Upper lobe of left lung (tissue), 6 donors: ENCODE measurements around the gene SIX5. TPM values are rescaled to one million over a fixed set of nuclear protein-coding genes. Genes with fewer than 3 reads are reported as not detected.

Experiments used
- ATAC-seq, 2 donors: fragments of 200-7000 bp; cut with Tn5 transposase; one replicate each; pipeline ENCODE4 v1.9.1; 2022; ENCODE audit warnings: mild to moderate bottlenecking in 2 of 2, moderate library complexity in 2 of 2; ENCODE audit not compliant: low FRiP score in 2 of 2
- DNase-seq, 2 donors: peaks; one replicate each; pipeline ENCODE4 v3.0.0-alpha.2; 2019 to 2020
- H3K27ac ChIP-seq, 4 donors: fragments of 200-600 bp; sonication (generic); one replicate each; pipeline ENCODE4 v1.5.1; 2016 to 2019
- H3K27me3 ChIP-seq, 4 donors: fragments of 200-600 bp; sonication (generic); one replicate each; pipeline ENCODE4 v1.5.1; 2017 to 2019
- H3K36me3 ChIP-seq, 4 donors: fragments of 200-600 bp; sonication (generic); one replicate each; pipeline ENCODE4 v1.5.1; 2016 to 2019
- H3K4me1 ChIP-seq, 4 donors: fragments of 200-600 bp; sonication (generic); one replicate each; pipeline ENCODE4 v1.5.1; 2018 to 2019
- H3K4me3 ChIP-seq, 4 donors: fragments of 200-600 bp; sonication (generic); one replicate each; pipeline ENCODE4 v1.5.1; 2017 to 2019; ENCODE audit warnings: mild to moderate bottlenecking in 2 of 4, moderate library complexity in 1 of 4
- H3K9me3 ChIP-seq, 4 donors: fragments of 200-600 bp; sonication (generic); one replicate each; pipeline ENCODE4 v1.5.1; 2018 to 2019
- EP300 ChIP-seq, 4 donors: sonication (generic); formaldehyde crosslinking; IDR thresholded peaks; one replicate each; pipeline ENCODE4 v1.5.1; 2017; ENCODE audit warnings: antibody characterized with exemption in 4 of 4, control low read depth in 2 of 4
- POLR2A ChIP-seq, 4 donors: fragments of 450-650 bp; IDR thresholded peaks; one replicate each; pipeline ENCODE4 v1.5.1; 2016 to 2017; ENCODE audit warnings: antibody characterized with exemption in 4 of 4, mild to moderate bottlenecking in 2 of 4
- POLR2AphosphoS5 ChIP-seq, 2 donors: sonication (generic); formaldehyde crosslinking; IDR thresholded peaks; one replicate each; pipeline ENCODE4 v1.5.1; 2017; ENCODE audit warnings: antibody characterized with exemption in 2 of 2
- WGBS, 2 donors: methylation state at CpG; one replicate each; pipeline ENCODE4 v1.1.5; 2017 to 2018; 5-methylcytosine and 5-hydroxymethylcytosine counted together
- total RNA-seq, 6 donors: library from RNA; depleted of rRNA in 4 of 6; stranded (reverse); fragments of >200 nt in 4 of 6; gene quantifications; one replicate each; pipeline versions ENCODE4 v1.1.0 to v1.2.1, GENCODE V29; 2016 to 2021
- TF ChIP-seq, protein P1 (sequence below), 6 experiments: fragments of 450-650 bp in 4 of 6; fragments of 200-600 bp in 2 of 6; sonication (generic) in 2 of 6; IDR thresholded peaks; one replicate each; pipeline ENCODE4 v1.5.1; 2016 to 2019; ENCODE audit warnings: antibody characterized with exemption in 6 of 6
- donor health status: DM: no; HTN: no; CAD: no; lungs with moderate emphysema.
- donor health status: DM: no; HTN: yes; CAD: no; lungs with severe emphysema.

Gene SIX5
- total RNA-seq, 6 donors from 2014 or later: 6.2 to 36.7 (median 17.8) TPM

DNA sequence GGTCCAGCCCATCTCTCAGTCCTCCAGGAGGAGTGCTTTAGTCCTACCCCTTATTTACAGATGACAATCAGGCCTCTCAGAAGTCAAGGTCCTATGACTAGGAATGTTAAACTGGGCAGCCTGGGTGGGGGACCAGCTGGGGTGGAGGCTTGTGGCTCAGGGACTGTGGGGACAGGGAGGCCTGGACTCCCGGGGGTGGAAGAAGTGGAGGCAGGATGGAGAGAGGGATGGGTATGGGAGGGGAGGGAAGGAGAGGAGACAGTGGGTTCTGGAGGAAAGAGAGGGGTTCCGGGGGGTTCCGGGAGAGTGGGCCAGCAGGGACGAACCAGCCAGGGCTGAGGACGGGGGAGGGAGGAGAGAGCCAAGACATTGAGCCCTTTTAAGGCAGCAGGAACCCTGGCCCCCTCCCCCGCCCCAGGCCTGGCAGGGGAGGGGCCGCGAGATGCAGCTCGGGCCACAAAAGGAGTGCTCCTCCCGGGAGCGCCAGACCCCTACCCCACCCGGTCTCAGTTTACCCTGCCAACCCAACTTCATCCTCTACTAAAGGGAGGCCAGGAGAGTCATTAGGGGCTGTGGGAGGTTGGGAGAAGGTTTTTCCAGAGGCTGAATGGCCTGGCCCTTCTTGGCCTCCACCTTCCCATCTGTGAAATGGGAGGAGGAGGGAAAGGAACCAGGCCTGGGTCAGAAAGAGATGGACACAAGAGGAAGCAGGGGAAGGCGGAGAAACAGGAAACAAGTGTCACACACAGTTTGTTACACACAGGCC, 11.6 kb upstream of the SIX5 start:
- Histone ChIP-seq H3K36me3 (peaks cover 0 to 37% (median 21%) of the 10 kb centered on the region in 4 donors), H3K27me3 (no peaks in the 10 kb centered on the region), H3K27ac (peak overlapping the region in 3 of 4 donors; percentile 37 to 84 (median 82)), H3K4me1 (peaks cover 35 to 58% (median 43%) of the 10 kb centered on the region in 4 donors), H3K4me3 (peak overlapping the region in 3 of 4 donors; percentile 47 to 58 (median 55)), H3K9me3 (no peaks in the 10 kb centered on the region)
- 38 to 45% methylated on average over 12 to 13 of the region's 13 CpGs for WGBS, 2 donors
- no peak for ATAC-seq
- no peak for DNase-seq
- TF ChIP-seq POLR2AphosphoS5 (IDR thresholded peaks at IDR 0.05): no peak
- TF ChIP-seq POLR2A (IDR thresholded peaks at IDR 0.05): no peak
- TF ChIP-seq EP300 (IDR thresholded peaks at IDR 0.05): no peak
- TF ChIP-seq, protein P1, sequence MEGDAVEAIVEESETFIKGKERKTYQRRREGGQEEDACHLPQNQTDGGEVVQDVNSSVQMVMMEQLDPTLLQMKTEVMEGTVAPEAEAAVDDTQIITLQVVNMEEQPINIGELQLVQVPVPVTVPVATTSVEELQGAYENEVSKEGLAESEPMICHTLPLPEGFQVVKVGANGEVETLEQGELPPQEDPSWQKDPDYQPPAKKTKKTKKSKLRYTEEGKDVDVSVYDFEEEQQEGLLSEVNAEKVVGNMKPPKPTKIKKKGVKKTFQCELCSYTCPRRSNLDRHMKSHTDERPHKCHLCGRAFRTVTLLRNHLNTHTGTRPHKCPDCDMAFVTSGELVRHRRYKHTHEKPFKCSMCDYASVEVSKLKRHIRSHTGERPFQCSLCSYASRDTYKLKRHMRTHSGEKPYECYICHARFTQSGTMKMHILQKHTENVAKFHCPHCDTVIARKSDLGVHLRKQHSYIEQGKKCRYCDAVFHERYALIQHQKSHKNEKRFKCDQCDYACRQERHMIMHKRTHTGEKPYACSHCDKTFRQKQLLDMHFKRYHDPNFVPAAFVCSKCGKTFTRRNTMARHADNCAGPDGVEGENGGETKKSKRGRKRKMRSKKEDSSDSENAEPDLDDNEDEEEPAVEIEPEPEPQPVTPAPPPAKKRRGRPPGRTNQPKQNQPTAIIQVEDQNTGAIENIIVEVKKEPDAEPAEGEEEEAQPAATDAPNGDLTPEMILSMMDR (IDR thresholded peaks at IDR 0.05): no peak

DNA sequence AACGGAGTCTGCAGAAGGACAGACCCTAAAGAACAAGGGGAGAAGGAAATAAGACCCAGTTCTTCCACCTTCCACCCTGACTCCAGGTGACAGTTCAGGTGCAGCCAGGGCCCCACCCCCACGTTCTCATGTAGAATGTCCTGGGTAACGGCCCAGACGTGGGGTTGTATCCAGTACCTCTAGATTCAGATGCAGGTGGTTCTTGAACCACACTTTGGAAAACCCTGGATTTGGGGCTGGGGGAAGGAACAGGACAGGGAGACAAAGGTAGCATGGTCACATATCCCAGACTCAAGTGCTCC, 11.0 kb upstream of the SIX5 start:
- peak overlapping the region in 3 of 4 donors; percentile 37 to 84 (median 82) for H3K27ac ChIP-seq
- 37 to 83% methylated on average over 2 to 4 of the region's 4 CpGs for WGBS, 2 donors
- H3K36me3 ChIP-seq: peaks cover 0 to 32% (median 18%) of the 10 kb centered on the region in 4 donors
- no peaks in the 10 kb centered on the region for H3K9me3 ChIP-seq
- ATAC-seq (no peak), DNase-seq (no peak)
- TF ChIP-seq POLR2A (IDR thresholded peaks at IDR 0.05): no peak
- TF ChIP-seq POLR2AphosphoS5 (IDR thresholded peaks at IDR 0.05): no peak
- TF ChIP-seq EP300 (IDR thresholded peaks at IDR 0.05): no peak
- TF ChIP-seq, protein P1 (IDR thresholded peaks at IDR 0.05): no peak
- H3K4me3 ChIP-seq: peak overlapping the region in 2 of 4 donors; percentile 55 to 58
- no peaks in the 10 kb centered on the region for H3K27me3 ChIP-seq
- H3K4me1 ChIP-seq: peaks cover 35 to 58% (median 43%) of the 10 kb centered on the region in 4 donors

DNA sequence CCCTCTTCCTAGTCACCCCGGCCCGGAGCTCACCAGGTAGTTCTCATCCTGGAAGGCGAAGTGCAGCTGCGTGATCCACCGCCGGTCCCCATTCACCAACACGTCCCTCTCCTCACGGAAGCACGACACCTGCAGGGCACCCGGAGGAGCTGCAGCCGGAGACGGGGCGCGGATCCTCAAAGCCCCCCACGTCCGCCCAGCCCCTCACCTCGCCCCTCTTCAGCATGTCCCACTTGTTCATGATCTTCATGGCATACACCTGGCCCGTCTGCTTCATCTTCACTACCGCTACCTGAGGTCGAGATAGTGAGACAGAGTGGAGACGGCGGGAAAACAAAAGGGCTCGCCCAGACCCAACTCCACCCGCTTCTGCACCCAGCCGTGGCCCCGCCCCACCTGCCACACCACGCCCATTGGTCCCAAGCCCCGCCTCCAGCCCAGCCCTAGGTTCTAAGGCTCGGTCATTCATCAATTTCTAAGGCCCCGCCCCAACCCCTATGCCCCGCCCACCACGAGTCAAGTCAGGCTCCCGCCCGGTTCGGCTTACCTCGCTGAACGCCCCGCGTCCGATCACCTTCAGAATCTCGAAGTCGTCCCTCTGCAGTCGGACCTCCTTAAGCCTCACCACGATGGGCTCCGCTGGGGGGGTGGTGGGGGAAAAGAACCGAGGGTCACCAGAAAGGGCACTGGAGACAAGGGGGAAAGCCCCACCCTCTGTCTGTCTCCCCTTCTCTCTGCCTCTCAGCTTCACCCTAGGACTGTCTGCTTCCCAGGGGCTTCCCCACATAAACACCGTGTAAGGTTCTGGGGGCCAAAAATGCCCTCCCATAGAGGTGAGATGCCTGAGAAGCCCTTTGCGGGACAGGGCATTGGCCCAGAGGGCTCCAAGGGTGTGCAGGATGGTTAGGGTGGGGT, 10.4 kb upstream of the SIX5 start:
- 9 to 16% methylated on average over 32 to 47 of the region's 48 CpGs for WGBS, 2 donors
- peak overlapping the region in 3 of 4 donors; percentile 23 to 55 (median 40) for H3K4me3 ChIP-seq
- H3K9me3 ChIP-seq: no peaks in the 10 kb centered on the region
- TF ChIP-seq EP300 (IDR thresholded peaks at IDR 0.05): no peak
- peak in 1 of 4 donors; percentile 14 for TF ChIP-seq POLR2A (IDR thresholded peaks at IDR 0.05)
- TF ChIP-seq, protein P1 (IDR thresholded peaks at IDR 0.05): peak; percentile 58 to 88 (median 77)
- H3K27ac ChIP-seq: peak overlapping the region in 3 of 4 donors; percentile 37 to 84 (median 82)
- ATAC-seq (peak; percentile 78 to 91), DNase-seq (peak; percentile 88 to 97)
- H3K36me3 ChIP-seq: peaks cover 0 to 32% (median 18%) of the 10 kb centered on the region in 4 donors
- H3K4me1 ChIP-seq: peaks cover 35 to 58% (median 43%) of the 10 kb centered on the region in 4 donors
- H3K27me3 ChIP-seq: no peaks in the 10 kb centered on the region

DNA sequence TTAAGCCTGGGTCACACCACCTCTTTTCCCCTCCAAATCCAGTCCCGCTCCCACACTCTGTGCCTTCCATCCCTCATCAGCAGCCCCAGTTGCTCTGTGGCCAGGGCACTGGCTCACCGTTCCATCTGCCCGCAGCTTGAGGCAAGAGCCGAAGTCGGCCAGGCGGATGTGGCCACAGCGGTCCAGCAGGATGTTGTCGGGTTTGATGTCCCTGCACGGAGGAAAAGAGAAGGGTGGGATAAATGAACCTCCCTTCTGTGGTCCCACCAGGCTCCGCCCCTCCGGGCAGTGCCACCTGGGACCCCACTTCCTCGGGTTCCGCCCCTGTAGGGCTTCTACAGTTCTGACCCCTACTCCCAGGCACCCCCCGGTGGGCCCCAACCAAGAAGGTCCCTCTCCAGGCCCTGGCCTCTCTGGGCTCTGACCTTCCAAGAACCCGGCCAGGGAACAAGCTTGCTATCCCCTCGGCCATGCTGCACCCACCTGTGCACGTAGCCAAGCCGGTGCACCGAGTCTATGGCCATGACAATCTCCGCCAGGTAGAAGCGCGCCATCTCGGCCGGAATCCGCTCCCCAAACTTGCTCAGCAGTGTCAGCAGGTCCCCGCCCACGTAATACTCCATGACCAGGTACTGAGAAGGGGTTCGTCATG, 9.1 kb upstream of the SIX5 start:
- Histone ChIP-seq H3K9me3 (no peaks in the 10 kb centered on the region), H3K27ac (no peak overlapping the region), H3K4me3 (no peak overlapping the region), H3K4me1 (peaks cover 35 to 47% (median 37%) of the 10 kb centered on the region in 4 donors), H3K36me3 (peaks cover 0 to 38% (median 18%) of the 10 kb centered on the region in 4 donors), H3K27me3 (no peaks in the 10 kb centered on the region)
- DNase-seq: peak in 1 of 2 donors; percentile 80
- 94 to 99% methylated on average over 26 to 28 of the region's 28 CpGs for WGBS, 2 donors
- no peak for ATAC-seq
- TF ChIP-seq, protein P1 (IDR thresholded peaks at IDR 0.05): no peak
- TF ChIP-seq POLR2AphosphoS5 (IDR thresholded peaks at IDR 0.05) (no peak), EP300 (IDR thresholded peaks at IDR 0.05) (no peak), POLR2A (IDR thresholded peaks at IDR 0.05) (no peak)
